ENCODE results near the gene PUM1. TPM values are rescaled to one million over a fixed set of nuclear protein-coding genes. Genes with fewer than 3 reads are reported as not detected.

PUM1 gene
- total and polyA plus RNA-seq, 2 of the 8 experiments (the other 6 are each of a cell fraction or from before 2014, with no cell fraction given): 122 to 177 TPM

DNA sequence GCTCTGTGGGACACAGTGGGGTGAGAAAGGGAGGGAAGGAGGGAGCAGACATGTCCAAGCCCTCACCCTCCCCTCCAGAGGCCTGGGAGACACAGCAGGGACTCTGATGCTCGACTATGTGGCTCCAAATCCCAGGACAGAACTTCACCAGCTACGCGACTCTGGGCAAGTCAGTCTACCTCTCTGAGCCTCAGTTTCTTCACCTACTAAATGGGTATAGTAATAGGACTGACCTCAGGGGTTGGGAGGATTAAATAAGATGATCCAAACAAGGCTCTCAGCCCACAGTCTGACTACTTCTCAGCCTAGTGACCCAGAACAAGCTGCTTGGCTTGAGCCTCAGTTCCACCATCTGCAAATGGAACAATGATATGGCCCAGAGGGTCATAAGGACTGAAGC lies 176.5 kb downstream of the PUM1 start (continued):
- TF ChIP-seq RFX5 (IDR thresholded peaks at IDR 0.05; ENCODE audit: borderline replicate concordance, low read depth, low read length): no peak
- no peak for TF ChIP-seq TAF1 (IDR thresholded peaks at IDR 0.05; ENCODE audit: low read depth, low read length)
- no peak for TF ChIP-seq RNF2 (IDR thresholded peaks at IDR 0.05; ENCODE audit: borderline replicate concordance, low read depth, low read length, missing control alignments, poor library complexity, severe bottlenecking)
- TF ChIP-seq, protein P1, sequence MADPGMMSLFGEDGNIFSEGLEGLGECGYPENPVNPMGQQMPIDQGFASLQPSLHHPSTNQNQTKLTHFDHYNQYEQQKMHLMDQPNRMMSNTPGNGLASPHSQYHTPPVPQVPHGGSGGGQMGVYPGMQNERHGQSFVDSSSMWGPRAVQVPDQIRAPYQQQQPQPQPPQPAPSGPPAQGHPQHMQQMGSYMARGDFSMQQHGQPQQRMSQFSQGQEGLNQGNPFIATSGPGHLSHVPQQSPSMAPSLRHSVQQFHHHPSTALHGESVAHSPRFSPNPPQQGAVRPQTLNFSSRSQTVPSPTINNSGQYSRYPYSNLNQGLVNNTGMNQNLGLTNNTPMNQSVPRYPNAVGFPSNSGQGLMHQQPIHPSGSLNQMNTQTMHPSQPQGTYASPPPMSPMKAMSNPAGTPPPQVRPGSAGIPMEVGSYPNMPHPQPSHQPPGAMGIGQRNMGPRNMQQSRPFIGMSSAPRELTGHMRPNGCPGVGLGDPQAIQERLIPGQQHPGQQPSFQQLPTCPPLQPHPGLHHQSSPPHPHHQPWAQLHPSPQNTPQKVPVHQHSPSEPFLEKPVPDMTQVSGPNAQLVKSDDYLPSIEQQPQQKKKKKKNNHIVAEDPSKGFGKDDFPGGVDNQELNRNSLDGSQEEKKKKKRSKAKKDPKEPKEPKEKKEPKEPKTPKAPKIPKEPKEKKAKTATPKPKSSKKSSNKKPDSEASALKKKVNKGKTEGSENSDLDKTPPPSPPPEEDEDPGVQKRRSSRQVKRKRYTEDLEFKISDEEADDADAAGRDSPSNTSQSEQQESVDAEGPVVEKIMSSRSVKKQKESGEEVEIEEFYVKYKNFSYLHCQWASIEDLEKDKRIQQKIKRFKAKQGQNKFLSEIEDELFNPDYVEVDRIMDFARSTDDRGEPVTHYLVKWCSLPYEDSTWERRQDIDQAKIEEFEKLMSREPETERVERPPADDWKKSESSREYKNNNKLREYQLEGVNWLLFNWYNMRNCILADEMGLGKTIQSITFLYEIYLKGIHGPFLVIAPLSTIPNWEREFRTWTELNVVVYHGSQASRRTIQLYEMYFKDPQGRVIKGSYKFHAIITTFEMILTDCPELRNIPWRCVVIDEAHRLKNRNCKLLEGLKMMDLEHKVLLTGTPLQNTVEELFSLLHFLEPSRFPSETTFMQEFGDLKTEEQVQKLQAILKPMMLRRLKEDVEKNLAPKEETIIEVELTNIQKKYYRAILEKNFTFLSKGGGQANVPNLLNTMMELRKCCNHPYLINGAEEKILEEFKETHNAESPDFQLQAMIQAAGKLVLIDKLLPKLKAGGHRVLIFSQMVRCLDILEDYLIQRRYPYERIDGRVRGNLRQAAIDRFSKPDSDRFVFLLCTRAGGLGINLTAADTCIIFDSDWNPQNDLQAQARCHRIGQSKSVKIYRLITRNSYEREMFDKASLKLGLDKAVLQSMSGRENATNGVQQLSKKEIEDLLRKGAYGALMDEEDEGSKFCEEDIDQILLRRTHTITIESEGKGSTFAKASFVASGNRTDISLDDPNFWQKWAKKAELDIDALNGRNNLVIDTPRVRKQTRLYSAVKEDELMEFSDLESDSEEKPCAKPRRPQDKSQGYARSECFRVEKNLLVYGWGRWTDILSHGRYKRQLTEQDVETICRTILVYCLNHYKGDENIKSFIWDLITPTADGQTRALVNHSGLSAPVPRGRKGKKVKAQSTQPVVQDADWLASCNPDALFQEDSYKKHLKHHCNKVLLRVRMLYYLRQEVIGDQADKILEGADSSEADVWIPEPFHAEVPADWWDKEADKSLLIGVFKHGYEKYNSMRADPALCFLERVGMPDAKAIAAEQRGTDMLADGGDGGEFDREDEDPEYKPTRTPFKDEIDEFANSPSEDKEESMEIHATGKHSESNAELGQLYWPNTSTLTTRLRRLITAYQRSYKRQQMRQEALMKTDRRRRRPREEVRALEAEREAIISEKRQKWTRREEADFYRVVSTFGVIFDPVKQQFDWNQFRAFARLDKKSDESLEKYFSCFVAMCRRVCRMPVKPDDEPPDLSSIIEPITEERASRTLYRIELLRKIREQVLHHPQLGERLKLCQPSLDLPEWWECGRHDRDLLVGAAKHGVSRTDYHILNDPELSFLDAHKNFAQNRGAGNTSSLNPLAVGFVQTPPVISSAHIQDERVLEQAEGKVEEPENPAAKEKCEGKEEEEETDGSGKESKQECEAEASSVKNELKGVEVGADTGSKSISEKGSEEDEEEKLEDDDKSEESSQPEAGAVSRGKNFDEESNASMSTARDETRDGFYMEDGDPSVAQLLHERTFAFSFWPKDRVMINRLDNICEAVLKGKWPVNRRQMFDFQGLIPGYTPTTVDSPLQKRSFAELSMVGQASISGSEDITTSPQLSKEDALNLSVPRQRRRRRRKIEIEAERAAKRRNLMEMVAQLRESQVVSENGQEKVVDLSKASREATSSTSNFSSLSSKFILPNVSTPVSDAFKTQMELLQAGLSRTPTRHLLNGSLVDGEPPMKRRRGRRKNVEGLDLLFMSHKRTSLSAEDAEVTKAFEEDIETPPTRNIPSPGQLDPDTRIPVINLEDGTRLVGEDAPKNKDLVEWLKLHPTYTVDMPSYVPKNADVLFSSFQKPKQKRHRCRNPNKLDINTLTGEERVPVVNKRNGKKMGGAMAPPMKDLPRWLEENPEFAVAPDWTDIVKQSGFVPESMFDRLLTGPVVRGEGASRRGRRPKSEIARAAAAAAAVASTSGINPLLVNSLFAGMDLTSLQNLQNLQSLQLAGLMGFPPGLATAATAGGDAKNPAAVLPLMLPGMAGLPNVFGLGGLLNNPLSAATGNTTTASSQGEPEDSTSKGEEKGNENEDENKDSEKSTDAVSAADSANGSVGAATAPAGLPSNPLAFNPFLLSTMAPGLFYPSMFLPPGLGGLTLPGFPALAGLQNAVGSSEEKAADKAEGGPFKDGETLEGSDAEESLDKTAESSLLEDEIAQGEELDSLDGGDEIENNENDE (IDR thresholded peaks at IDR 0.05; ENCODE audit: insufficient replicate concordance, low read length): no peak
- no peak for TF ChIP-seq EP300 (IDR thresholded peaks at IDR 0.05; ENCODE audit: borderline replicate concordance in 1 of 2, low read depth in 2 of 2, low read length in 2 of 2)

Data from H1 (cell line).